ENCODE measurements around the gene CIT. TPM values are rescaled to one million over a fixed set of nuclear protein-coding genes. Genes with fewer than 3 reads are reported as not detected.

The CIT gene
- total RNA-seq, 1 experiment from 2014 or later: 34.4 TPM

- DNase-seq (ENCODE audit: low spot score): no peak
These were observed 73.7 kb downstream of the CIT start for GRCh38 chr12:119803381-119803791.

GRCh38 chr12:119802472-119802871 lies 74.6 kb downstream of the CIT start:
- DNase-seq (ENCODE audit: low spot score): no peak

GRCh38 chr12:119797090-119797489 lies 80.0 kb downstream of the CIT start:
- DNase-seq (ENCODE audit: low spot score): no peak

GRCh38 chr12:119796292-119796691 lies 80.8 kb downstream of the CIT start:
- no peak for DNase-seq (ENCODE audit: low spot score)

GRCh38 chr12:119791453-119791852 lies 85.7 kb downstream of the CIT start:
- DNase-seq (ENCODE audit: low spot score): no peak

DNA sequence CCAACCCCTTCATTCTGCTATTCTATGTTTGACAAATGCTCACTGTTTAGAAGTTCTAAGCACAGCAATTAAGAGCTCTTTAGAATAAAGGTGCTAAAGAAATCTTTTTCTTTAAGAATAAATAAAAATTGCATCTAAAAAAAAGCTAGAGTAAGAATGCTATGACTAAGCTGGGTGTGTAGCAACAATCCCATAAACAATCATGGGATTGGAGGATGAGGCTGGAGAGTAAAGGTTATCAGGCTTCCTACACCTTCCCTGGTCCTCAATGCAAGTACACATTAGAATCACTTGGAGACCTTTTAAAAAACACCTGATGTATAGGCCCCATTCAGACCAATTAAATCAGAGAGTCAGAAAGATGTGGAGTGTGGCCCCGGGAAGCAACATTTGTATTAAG lies 88.3 kb downstream of the CIT start:
- peak; percentile 4 for DNase-seq (ENCODE audit: low spot score)

- no peak for DNase-seq (ENCODE audit: low spot score)
These were observed 90.6 kb downstream of the CIT start for GRCh38 chr12:119786539-119786938.

DNA sequence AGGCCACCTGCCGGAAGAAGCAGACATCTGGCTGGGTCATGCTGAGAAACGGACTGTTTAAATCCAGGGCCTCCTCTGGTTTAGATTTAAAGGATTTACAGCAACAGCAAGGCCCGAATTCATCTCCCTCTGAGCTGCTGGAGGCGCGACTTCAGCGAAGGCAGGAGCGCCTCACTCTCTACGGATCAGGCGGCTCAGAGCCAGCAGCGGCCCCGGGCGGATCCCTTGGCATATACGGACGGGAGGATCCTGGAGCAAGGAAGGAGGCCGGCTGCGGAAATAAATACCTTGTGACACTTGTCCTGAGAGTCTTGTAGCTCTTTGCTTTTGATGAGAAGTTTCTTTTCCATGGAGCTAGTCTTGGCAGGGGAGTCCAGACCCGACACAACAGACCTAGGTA lies 92.4 kb downstream of the CIT start:
- no peak for DNase-seq (ENCODE audit: low spot score)

- no peak for DNase-seq (ENCODE audit: low spot score)
These were observed 93.3 kb downstream of the CIT start for GRCh38 chr12:119783787-119784186.

- DNase-seq (ENCODE audit: low spot score): no peak
These were observed 95.3 kb downstream of the CIT start for GRCh38 chr12:119781804-119782203.

DNA sequence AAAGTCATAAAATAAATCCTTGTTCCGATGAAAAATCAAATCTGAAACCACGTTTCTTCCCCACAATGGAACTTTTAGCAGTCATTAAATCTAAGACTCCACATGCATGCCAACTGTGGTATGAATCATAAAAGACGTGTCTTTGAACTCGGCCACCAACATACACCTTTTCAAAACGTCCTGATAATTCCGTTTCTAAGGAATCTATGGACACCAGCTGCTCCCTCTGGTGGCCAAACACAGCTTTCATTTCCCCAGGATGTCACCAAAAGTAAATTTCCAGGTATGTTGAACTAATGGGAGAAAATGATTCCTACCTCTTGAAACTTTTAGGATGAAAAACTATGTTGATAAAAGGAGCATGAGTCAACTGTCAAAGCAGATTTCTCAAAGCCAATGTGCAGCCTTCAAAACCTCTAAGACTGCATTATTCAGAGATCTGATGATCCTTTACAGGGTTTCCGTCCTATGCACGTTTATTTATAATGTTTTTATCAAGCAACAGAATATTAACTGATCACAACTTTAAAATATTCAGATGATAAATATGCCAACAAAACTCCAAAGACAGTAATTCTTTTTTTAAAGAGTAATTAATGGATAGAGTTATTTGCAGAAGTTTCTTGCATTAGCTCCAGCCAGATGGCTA lies 96.2 kb downstream of the CIT start:
- peak; percentile 47 for DNase-seq (ENCODE audit: low spot score)

DNA sequence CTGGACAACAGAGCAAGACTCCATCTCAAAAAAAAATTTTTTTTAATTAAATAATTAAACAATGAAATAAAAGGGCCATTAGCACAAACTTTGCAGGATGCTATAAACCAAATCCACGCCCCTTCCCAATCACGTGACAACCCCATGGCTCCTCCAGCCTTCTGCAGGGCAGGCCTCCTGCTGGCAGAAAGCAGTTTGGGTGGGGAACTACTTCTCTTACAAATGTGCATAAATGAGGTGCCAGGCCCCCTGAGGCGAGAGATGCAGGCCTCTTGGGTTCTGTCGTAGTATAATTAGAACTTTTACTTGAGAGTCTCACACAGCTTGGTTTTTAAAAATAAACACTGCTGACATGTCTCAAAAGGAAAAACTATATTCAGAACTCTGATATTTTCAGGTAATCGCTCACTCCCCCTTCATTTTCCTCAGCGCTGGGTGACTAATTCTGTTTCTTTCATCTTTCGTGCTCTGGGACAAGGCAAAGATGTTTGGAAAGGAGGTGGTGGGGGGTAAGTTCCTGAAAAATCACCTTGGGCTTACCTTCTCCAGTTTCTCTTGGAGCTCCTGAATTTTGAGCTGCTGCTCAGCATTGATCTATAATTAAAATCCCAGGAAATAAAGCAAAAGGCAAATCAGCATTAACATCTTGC lies 101.7 kb downstream of the CIT start:
- no peak for DNase-seq (ENCODE audit: low spot score)

GRCh38 chr12:119772431-119772830 lies 104.7 kb downstream of the CIT start:
- DNase-seq (ENCODE audit: low spot score): no peak

GRCh38 chr12:119770146-119770545 lies 107.0 kb downstream of the CIT start:
- no peak for DNase-seq (ENCODE audit: low spot score)

- no peak for DNase-seq (ENCODE audit: low spot score)
These were observed 114.5 kb downstream of the CIT start for GRCh38 chr12:119762619-119763018.

DNA sequence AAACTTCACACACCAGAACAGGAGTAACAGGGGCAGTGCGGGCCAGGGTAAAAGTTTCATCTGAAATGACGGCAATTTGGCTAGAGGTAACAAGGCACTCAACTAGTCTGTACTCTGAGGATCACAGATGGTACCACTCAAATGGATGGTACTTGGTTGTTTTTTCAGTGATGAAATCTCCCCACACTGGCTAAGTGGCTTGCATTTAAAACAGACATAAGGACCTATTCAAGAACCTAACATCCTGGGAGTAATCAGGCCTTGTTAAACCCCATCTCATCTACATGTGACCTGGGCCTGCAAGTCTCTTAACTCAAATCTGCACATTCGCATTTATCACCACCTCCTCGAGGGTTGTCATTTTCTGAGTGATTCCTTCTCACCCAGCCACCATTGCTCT lies 118.4 kb downstream of the CIT start:
- no peak for DNase-seq (ENCODE audit: low spot score)

GRCh38 chr12:119758234-119758633 lies 118.9 kb downstream of the CIT start:
- DNase-seq (ENCODE audit: low spot score): no peak

DNA sequence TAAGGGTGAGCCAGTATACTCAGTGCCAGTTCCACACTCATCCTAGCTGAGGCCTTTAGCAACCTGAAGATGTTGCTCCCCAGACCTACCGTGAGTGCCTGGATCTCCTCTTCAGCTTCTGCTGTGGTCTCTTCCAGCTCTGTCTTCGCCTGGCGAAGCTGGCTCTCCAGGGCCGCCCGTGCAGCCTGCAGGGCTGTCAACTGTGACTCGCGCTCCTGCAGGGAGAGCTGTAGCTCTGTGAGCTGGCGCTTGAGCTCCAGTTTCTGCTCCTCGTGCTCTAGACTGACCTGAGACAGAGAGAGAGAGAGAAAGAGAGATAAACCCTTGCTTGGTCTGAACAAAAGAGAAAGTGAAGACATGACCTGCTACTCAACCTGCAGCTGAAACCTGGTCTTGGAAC lies 125.2 kb downstream of the CIT start:
- no peak for DNase-seq (ENCODE audit: low spot score)

DNA sequence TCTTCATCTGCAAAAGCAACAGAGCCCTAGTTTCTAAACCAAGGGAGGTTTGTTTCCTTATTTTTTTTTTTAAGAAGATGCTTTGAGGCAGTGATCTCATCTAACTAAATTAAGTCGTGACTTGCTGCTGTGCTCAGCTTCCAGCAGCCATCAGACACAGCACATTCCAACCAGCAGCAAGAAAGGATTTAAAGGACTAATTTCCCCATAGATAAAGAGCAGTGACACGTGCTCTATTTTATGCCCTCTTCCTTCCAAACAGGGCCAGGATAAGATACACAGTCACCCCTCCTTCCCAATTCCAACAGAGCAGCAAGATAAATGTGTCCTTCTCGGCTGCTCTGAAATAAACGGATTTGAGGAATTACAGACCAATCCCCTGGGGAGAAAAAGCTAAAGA lies 127.5 kb downstream of the CIT start:
- DNase-seq (ENCODE audit: low spot score): no peak

- no peak for DNase-seq (ENCODE audit: low spot score)
These were observed 128.6 kb downstream of the CIT start for GRCh38 chr12:119748497-119748896.

DNA sequence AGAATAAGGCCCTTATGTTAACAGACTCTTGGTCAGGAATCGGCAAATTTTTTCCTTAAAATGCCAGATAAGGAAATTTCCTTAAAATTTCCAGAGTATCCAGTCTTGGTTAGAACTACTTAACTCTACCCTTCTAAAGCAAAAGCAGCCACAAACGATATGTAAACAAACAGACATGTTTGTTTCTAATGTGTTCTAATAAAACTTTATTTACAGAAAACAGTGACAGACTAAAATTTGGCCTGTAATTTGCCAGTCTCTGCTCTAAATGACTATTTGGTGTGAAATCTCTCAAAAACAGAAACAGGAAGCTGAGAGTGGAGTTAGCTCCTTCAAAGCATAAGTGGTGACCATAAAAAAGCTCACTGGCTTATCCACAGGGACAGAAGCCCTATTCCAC lies 131.0 kb downstream of the CIT start:
- no peak for DNase-seq (ENCODE audit: low spot score)

DNA sequence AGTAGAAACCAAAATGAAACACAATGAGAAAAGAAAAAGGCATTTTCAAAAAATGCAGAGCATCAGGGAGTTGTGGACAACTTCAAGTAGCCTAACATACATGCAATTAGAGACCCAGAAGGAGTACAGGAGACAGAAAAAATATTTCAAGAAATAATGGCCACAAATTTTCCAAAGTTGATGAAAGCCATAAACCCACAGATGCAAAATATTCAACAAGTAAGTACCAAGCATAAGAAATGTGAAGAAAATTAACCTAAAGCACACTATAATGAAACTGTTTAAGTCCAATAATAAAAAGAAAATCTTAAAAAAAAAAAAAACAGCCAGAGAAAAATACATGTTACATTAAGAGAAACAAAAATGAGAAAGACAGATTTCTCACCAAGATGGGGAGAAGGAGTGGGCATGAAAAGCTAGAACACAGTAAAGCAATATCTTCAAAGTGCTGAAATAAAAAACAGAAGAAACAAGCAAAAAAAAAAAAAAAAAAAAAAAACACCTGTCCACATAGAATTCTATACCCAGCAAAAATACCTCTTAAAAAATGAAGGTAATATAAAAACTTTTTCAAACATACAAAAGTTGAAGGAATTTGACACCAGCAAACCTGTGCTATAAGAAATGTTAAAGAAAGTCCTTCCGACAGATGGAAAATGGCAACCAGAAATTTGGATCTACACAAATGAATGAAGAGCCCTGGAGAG lies 132.1 kb downstream of the CIT start:
- no peak for DNase-seq (ENCODE audit: low spot score)

DNA sequence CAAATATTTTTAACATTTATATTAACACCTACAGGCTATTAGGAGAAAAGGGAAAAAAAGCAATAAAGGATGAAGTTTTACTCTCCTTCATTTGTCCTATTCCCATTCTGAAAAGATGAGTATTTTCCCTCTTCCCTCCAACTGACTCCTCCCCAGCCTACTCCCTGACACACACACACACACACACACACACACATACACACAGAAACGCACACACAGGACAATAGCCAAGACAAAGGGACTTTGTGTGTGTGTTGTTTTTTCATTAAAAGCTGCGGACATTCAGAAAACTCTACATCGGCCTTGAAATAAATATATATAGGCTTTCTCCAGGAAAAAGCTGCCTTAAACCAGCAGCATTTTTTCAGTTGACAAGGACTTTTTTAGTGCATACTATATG lies 134.4 kb downstream of the CIT start:
- no peak for DNase-seq (ENCODE audit: low spot score)
